K562 (cell line): ENCODE data around the gene FGFR1OP2. TPM values are rescaled to one million over a fixed set of nuclear protein-coding genes. Genes with fewer than 3 reads are reported as not detected.
A peak's percentile ranks its signal among the peaks of the same experiment; 100 is the strongest.

ENCODE experiments used
- ATAC-seq: fragments of 200-7000 bp; cut with Tn5 transposase; 3 replicates; pipeline ENCODE4 v1.9.1; 2020; ENCODE audit warnings: moderate library complexity
- BruUV-seq: library from RNA; stranded (reverse); fragments of 400-500 nt; replicated peaks from 2 replicates; lab custom pipeline; 2021; lab: Mats Ljungman, UMichigan
- CTCF ChIA-PET: fragments of 300-600 bp; formaldehyde crosslinking; extraction: SDS; loops from one replicate; lab custom pipeline; 2021; ENCODE audit warnings: low intra/inter-chr PET ratio; lab: Yijun Ruan, JAX
- POLR2A ChIA-PET: fragments of 300-600, 350-650 bp; sonication (Branson Sonifier 250); formaldehyde crosslinking; extraction: SDS; loops from one replicate; lab custom pipeline; 2021; ENCODE audit warnings: antibody characterized with exemption, inconsistent platforms; lab: Yijun Ruan, JAX
- DNase-seq, 4 experiments: peaks; one replicate each; pipeline versions ENCODE4 v3.0.0 to v3.0.0-alpha.2; 2011 to 2018; ENCODE audit warnings: low spot score in 3 of 4, mixed read lengths in 3 of 4; ENCODE audit errors: extremely low read depth in 1 of 4
- FAIRE-seq: peaks from 2 replicates; lab custom pipeline; 2011; peaks lifted over from hg19 to GRCh38; lab: Jason Lieb, UNC
- H2AFZ ChIP-seq: 2 replicates; pipeline ENCODE4 v1.6.0; 2011; ENCODE audit warnings: low read depth, low read length, control low read depth, inconsistent platforms
- H3K27ac ChIP-seq: fragments of 200-600 bp; 3 replicates; pipeline ENCODE4 v1.8.0; 2011; ENCODE audit warnings: low read depth, mild to moderate bottlenecking, control low read depth, inconsistent platforms, low read length, moderate library complexity, mixed read lengths; ENCODE audit errors: extremely low read depth
- H3K27me3 ChIP-seq, 2 experiments: fragments of 300-600 bp in 1 of 2; 2 replicates in 1 of 2; 3 replicates in 1 of 2; pipeline versions ENCODE4 v1.6.0 to v1.8.0; 2011; ENCODE audit warnings: inconsistent platforms in 2 of 2, low read length in 2 of 2, mild to moderate bottlenecking in 1 of 2, mixed read lengths in 1 of 2, moderate library complexity in 1 of 2; ENCODE audit not compliant: control insufficient read depth in 2 of 2, insufficient read depth in 2 of 2
- H3K36me3 ChIP-seq: fragments of 300-600 bp; 3 replicates; pipeline ENCODE4 v1.8.0; 2011; ENCODE audit warnings: mild to moderate bottlenecking, low read length, inconsistent platforms; ENCODE audit not compliant: control insufficient read depth, insufficient read depth
- H3K4me1 ChIP-seq, 2 experiments: fragments of 200-600 bp in 1 of 2; replicated peaks in 1 of 2; 2 replicates in 1 of 2; 3 replicates in 1 of 2; pipeline versions ENCODE4 v1.5.1 to v1.8.0; 2011; ENCODE audit warnings: inconsistent platforms in 2 of 2, low read length in 2 of 2, mild to moderate bottlenecking in 1 of 2, mixed read lengths in 1 of 2, moderate library complexity in 1 of 2; ENCODE audit not compliant: control insufficient read depth in 2 of 2, insufficient read depth in 2 of 2
- H3K4me2 ChIP-seq: 2 replicates; pipeline ENCODE4 v1.6.1; 2011; ENCODE audit warnings: low read length, control low read depth, inconsistent platforms, mixed read lengths; ENCODE audit not compliant: insufficient read depth
- H3K4me3 ChIP-seq: fragments of 200-600 bp; sonication (generic), shearing (Covaris generic); 2 replicates; pipeline ENCODE4 v1.5.1; 2016; ENCODE audit warnings: control low read depth, inconsistent platforms
- H3K79me2 ChIP-seq: fragments of 200-600 bp; 3 replicates; pipeline ENCODE4 v1.8.0; 2011; ENCODE audit warnings: low read length, inconsistent platforms; ENCODE audit not compliant: control insufficient read depth, insufficient read depth
- H3K9ac ChIP-seq, 2 experiments: 2 replicates each; pipeline versions ENCODE4 v1.6.0 to v1.6.1; 2011; ENCODE audit warnings: low read depth in 2 of 2, low read length in 2 of 2, control low read depth in 1 of 2, inconsistent platforms in 1 of 2, mild to moderate bottlenecking in 1 of 2, mixed read lengths in 1 of 2; ENCODE audit not compliant: insufficient read depth in 1 of 2
- H3K9me1 ChIP-seq: one replicate; pipeline ENCODE4 v1.6.0; 2011; ENCODE audit warnings: inconsistent platforms, mild to moderate bottlenecking, low read length, moderate library complexity; ENCODE audit not compliant: control insufficient read depth, insufficient read depth
- H3K9me3 ChIP-seq: replicated peaks from 2 replicates; pipeline ENCODE4 v1.5.1; 2011; ENCODE audit warnings: low read depth, low read length, inconsistent platforms; ENCODE audit not compliant: control insufficient read depth, insufficient read depth
- H4K20me1 ChIP-seq: replicated peaks from 2 replicates; pipeline ENCODE4 v1.6.1; 2011; ENCODE audit warnings: low read length, inconsistent platforms, mixed read lengths; ENCODE audit not compliant: control insufficient read depth, insufficient read depth
- MYNN ChIP-seq, 2 experiments: sonication (generic); formaldehyde crosslinking in 1 of 2; IDR thresholded peaks; 2 replicates each; pipeline versions ENCODE4 v1.5.0 to v1.6.1; 2016 to 2020; ENCODE audit warnings: antibody characterized with exemption in 1 of 2, missing genetic modification reagents in 1 of 2
- ZBTB40 ChIP-seq, 2 experiments: fragments of 450-650 bp in 1 of 2; sonication (generic) in 1 of 2; formaldehyde crosslinking in 1 of 2; IDR thresholded peaks; 2 replicates each; pipeline versions ENCODE4 v1.7.1 to v1.9.0; 2016 to 2022; ENCODE audit warnings: inconsistent platforms in 1 of 2, mild to moderate bottlenecking in 1 of 2, missing genetic modification reagents in 1 of 2
- WGBS: fragments of 100-300 bp; shearing (Covaris generic); methylation state at CpG from one replicate; pipeline ENCODE4 v1.1.6; 2016; ENCODE audit warnings: low coverage, mixed read lengths; ENCODE audit not compliant: insufficient coverage; ENCODE audit errors: missing lambda C conversion rate; 5-methylcytosine and 5-hydroxymethylcytosine counted together
- in situ Hi-C: fragments of 300-500 bp; cut with MboI; formaldehyde crosslinking; loops from 4 replicates; pipeline ENCODE4 v1.15.0; 2018; ENCODE audit warnings: inconsistent platforms, mixed read lengths
- intact Hi-C: fragments of 100-400 bp; cut with micrococcal nuclease; formaldehyde crosslinking; loops from 2 replicates; pipeline ENCODE4 v1.14.2; 2022
- polyA plus RNA-seq, 8 experiments: library from polyadenylated mRNA; depleted of rRNA in 4 of 8; stranded (reverse) in 5 of 8; unstranded in 3 of 8; fragments of >200 nt; fragmentation: Nextera tagmentation in 2 of 8; fragmentation: Illumina TruSeq in 1 of 8; extraction: Ambion mirVana in 2 of 8; extraction: Trizol in 1 of 8; gene quantifications; 2 replicates each; pipeline versions ENCODE4 v1.2.1 to v1.2.3, GENCODE V29; 2011 to 2014; ENCODE audit warnings: inconsistent platforms in 1 of 8, missing spikeins in 1 of 8
- total RNA-seq, 7 experiments: library from RNA; depleted of rRNA in 6 of 7; stranded (reverse); fragments of >200 nt in 6 of 7; fragmentation: Illumina TruSeq in 2 of 7; extraction: Trizol in 2 of 7; gene quantifications; 2 replicates each; pipeline versions ENCODE4 v1.2.1 to v1.2.3, GENCODE V29; 2011 to 2021; ENCODE audit warnings: low replicate concordance in 1 of 7

The FGFR1OP2 gene
- total and polyA plus RNA-seq, 9 of the 15 experiments (the other 6 are each of a cell fraction or from before 2014, with no cell fraction given), result 31.6 to 49.0 (median 37.1) TPM

- Histone ChIP-seq H2AFZ (no peak overlapping the region), H3K4me1 (no peaks in the 10 kb centered on the region), H3K4me3 (no peak overlapping the region), H3K27ac (no peak overlapping the region), H3K9me3 (no peaks in the 10 kb centered on the region), H3K36me3 (peaks cover 26% of the 10 kb centered on the region), H4K20me1 (no peaks in the 10 kb centered on the region), H3K4me2 (no peak overlapping the region), H3K9ac (no peak overlapping the region), H3K9me1 (no peaks in the 10 kb centered on the region), H3K79me2 (no peaks in the 10 kb centered on the region), H3K27me3 (no peaks in the 10 kb centered on the region)
- no peak for FAIRE-seq
- CTCF ChIA-PET, result interaction anchor here (0.5 kb wide), 1 partner anchor 944 kb away, joined by 4 read pairs; no protein-coding TSS in a partner anchor
- no TSS peak for BruUV-seq
- TF ChIP-seq ZBTB40 (IDR thresholded peaks at IDR 0.05), result peak; percentile 52; the same call in 1 of the 2 replicates
- no peak for TF ChIP-seq ZBTB40 (CRISPR knock-in tag; IDR thresholded peaks at IDR 0.05)
- TF ChIP-seq MYNN (IDR thresholded peaks at IDR 0.05), result no peak
- TF ChIP-seq MYNN (CRISPR knock-in tag; IDR thresholded peaks at IDR 0.05), result no peak
- DNase-seq, result no peak
- intact Hi-C loops, result no loop called here
- no peak for ATAC-seq
- POLR2A ChIA-PET, result interaction anchor here (1.4 to 1.6 kb wide), 2 partner anchors 16 to 18 kb away, joined by 4 read pairs; no protein-coding TSS in a partner anchor
- WGBS, result 78% methylated on average over 2 of the region's 2 CpGs
- in situ Hi-C loops, result no loop called here
These were observed 58.7 kb downstream of the FGFR1OP2 start for GRCh38 chr12:26997003-26997402.
